Activated CD8-positive, alpha-beta memory T cell treated with anti-CD3 and anti-CD28 coated beads for 48 hours (primary cell): Measurements from ENCODE around the gene FRMD8.

Experiments
- DNase-seq, 3 experiments: peaks; one replicate each; pipeline ENCODE4 v3.0.0-alpha.2; 2020; ENCODE audit warnings: low read depth in 2 of 3, low spot score in 2 of 3

Gene FRMD8

GRCh38 chr11:65434057-65434666 is 47.7 kb downstream of the FRMD8 start:
- no peak for DNase-seq

- no peak for DNase-seq
Measured at GRCh38 chr11:65434667-65435410, 48.4 kb downstream of the FRMD8 start.

- no peak for DNase-seq
Measured at GRCh38 chr11:65435411-65435931, 49.0 kb downstream of the FRMD8 start.

GRCh38 chr11:65435981-65436411 is 49.6 kb downstream of the FRMD8 start:
- no peak for DNase-seq

- DNase-seq = no peak
Measured at GRCh38 chr11:65436412-65437032, 50.1 kb downstream of the FRMD8 start.

GRCh38 chr11:65437436-65438227 is 51.2 kb downstream of the FRMD8 start:
- no peak for DNase-seq

- no peak for DNase-seq
Measured at GRCh38 chr11:65438257-65439151, 52.1 kb downstream of the FRMD8 start.

- no peak for DNase-seq
Measured at GRCh38 chr11:65439331-65440181, 53.1 kb downstream of the FRMD8 start.

GRCh38 chr11:65440831-65441499 is 54.5 kb downstream of the FRMD8 start:
- DNase-seq = no peak

GRCh38 chr11:65442842-65443331 is 56.5 kb downstream of the FRMD8 start:
- no peak for DNase-seq

GRCh38 chr11:65444314-65445051 is 58.0 kb downstream of the FRMD8 start:
- DNase-seq = no peak

- no peak for DNase-seq
Measured at GRCh38 chr11:65445101-65445603, 58.7 kb downstream of the FRMD8 start.

GRCh38 chr11:65445604-65446445 is 59.4 kb downstream of the FRMD8 start:
- no peak for DNase-seq

GRCh38 chr11:65446446-65447277 is 60.2 kb downstream of the FRMD8 start:
- DNase-seq = no peak

GRCh38 chr11:65448074-65448417 is 61.6 kb downstream of the FRMD8 start:
- DNase-seq = no peak
